NB4 (cell line): ENCODE data around the gene VEPH1.

Experiments
- CTCF ChIP-seq: IDR thresholded peaks from one replicate; pipeline ENCODE4 v1.5.1; 2012; ENCODE audit warnings: low read depth, low read length
- MYC ChIP-seq: IDR thresholded peaks from 2 replicates; pipeline ENCODE4 v1.6.1; 2011; ENCODE audit warnings: low read depth, low read length
- POLR2A ChIP-seq: IDR thresholded peaks from 2 replicates; pipeline ENCODE4 v1.6.1; 2011; ENCODE audit warnings: mild to moderate bottlenecking; ENCODE audit not compliant: insufficient read length; ENCODE audit errors: extremely low read depth
- TF ChIP-seq, protein P1 (sequence below): IDR thresholded peaks from 2 replicates; pipeline ENCODE4 v1.6.1; 2011; ENCODE audit warnings: low read depth, low read length

GRCh38 chr3:157379525-157380140 is 123.6 kb downstream of the VEPH1 start:
- TF ChIP-seq POLR2A = no peak
- TF ChIP-seq CTCF = no peak
- TF ChIP-seq MYC = no peak
- TF ChIP-seq, protein P1, sequence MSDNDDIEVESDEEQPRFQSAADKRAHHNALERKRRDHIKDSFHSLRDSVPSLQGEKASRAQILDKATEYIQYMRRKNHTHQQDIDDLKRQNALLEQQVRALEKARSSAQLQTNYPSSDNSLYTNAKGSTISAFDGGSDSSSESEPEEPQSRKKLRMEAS = no peak
